Endothelial cell of umbilical vein (primary cell): ENCODE data around the gene CPNE7. TPM values are rescaled to one million over a fixed set of nuclear protein-coding genes. Genes with fewer than 3 reads are reported as not detected.

Source experiments
- BruUV-seq: library from RNA; stranded (reverse); fragments of 400-500 nt; replicated peaks from 2 replicates; lab custom pipeline; 2021; lab: Mats Ljungman, UMichigan
- CTCF ChIA-PET: fragments of 300-600, 350-600 bp; sonication (Branson Sonifier 250); formaldehyde crosslinking; loops from one replicate; lab custom pipeline; 2021; ENCODE audit warnings: antibody characterized with exemption, inconsistent platforms; lab: Charles Lee
- POLR2A ChIA-PET: fragments of 300-600, 350-600 bp; sonication (Branson Sonifier 250); formaldehyde crosslinking; loops from one replicate; lab custom pipeline; 2021; ENCODE audit warnings: antibody characterized with exemption, inconsistent platforms; lab: Charles Lee
- DNase-seq: peaks from one replicate; pipeline ENCODE4 v3.0.0-alpha.2; 2011; ENCODE audit warnings: low read depth, low spot score
- FAIRE-seq: peaks from 2 replicates; lab custom pipeline; 2011; peaks lifted over from hg19 to GRCh38; lab: Jason Lieb, UNC
- H2AFZ ChIP-seq: 2 replicates; pipeline ENCODE4 v1.6.0; 2012; ENCODE audit warnings: low read depth, low read length, control low read depth, inconsistent platforms
- H3K27ac ChIP-seq: 2 replicates; pipeline ENCODE4 v1.5.1; 2011; ENCODE audit warnings: low read depth, mild to moderate bottlenecking, control low read depth, low read length, moderate library complexity; ENCODE audit not compliant: insufficient read depth
- H3K27me3 ChIP-seq, 2 experiments: 2 replicates each; pipeline versions ENCODE4 v1.6.0 to v1.6.1; 2011; ENCODE audit warnings: low read length in 2 of 2, mixed read lengths in 1 of 2; ENCODE audit not compliant: control insufficient read depth in 2 of 2, insufficient read depth in 2 of 2
- H3K36me3 ChIP-seq, 2 experiments: 2 replicates in 1 of 2; 3 replicates in 1 of 2; pipeline ENCODE4 v1.5.1; 2011; ENCODE audit warnings: low read length in 2 of 2, mild to moderate bottlenecking in 1 of 2, moderate library complexity in 1 of 2; ENCODE audit not compliant: control insufficient read depth in 2 of 2, insufficient read depth in 2 of 2; ENCODE audit errors: extremely low read depth in 1 of 2
- H3K4me1 ChIP-seq: 3 replicates; pipeline ENCODE4 v1.5.1; 2011; ENCODE audit warnings: mild to moderate bottlenecking, low read length; ENCODE audit not compliant: control insufficient read depth, insufficient read depth; ENCODE audit errors: extremely low read depth
- H3K4me2 ChIP-seq: 2 replicates; pipeline ENCODE4 v1.6.1; 2011; ENCODE audit warnings: low read length, control low read depth, mixed read lengths; ENCODE audit not compliant: insufficient read depth
- H3K4me3 ChIP-seq, 3 experiments: fragments of 200-600 bp in 1 of 3; sonication (generic), shearing (Covaris generic) in 1 of 3; replicated peaks in 1 of 3; 2 replicates each; pipeline ENCODE4 v1.5.1; 2011 to 2016; ENCODE audit warnings: control low read depth in 3 of 3, low read length in 3 of 3, mild to moderate bottlenecking in 2 of 3, inconsistent platforms in 1 of 3, low read depth in 1 of 3, moderate library complexity in 1 of 3; ENCODE audit not compliant: insufficient read depth in 1 of 3
- H3K79me2 ChIP-seq: 2 replicates; pipeline ENCODE4 v1.6.0; 2012; ENCODE audit warnings: low read length, inconsistent platforms; ENCODE audit not compliant: control insufficient read depth, insufficient read depth
- H3K9ac ChIP-seq: replicated peaks from 2 replicates; pipeline ENCODE3; 2011; ENCODE audit warnings: low read length, control low read depth; ENCODE audit not compliant: insufficient read depth; ENCODE audit errors: extremely low read depth
- H3K9me1 ChIP-seq: replicated peaks from 3 replicates; pipeline ENCODE4 v1.6.0; 2011; ENCODE audit warnings: mild to moderate bottlenecking, low read length; ENCODE audit not compliant: control insufficient read depth, insufficient read depth; ENCODE audit errors: extremely low read depth
- H3K9me3 ChIP-seq: replicated peaks from 2 replicates; pipeline ENCODE4 v1.5.1; 2012; ENCODE audit warnings: low read length, inconsistent platforms; ENCODE audit not compliant: control insufficient read depth, insufficient read depth
- H4K20me1 ChIP-seq: replicated peaks from 2 replicates; pipeline ENCODE3; 2011; ENCODE audit warnings: mild to moderate bottlenecking, low read length; ENCODE audit not compliant: control insufficient read depth, insufficient read depth; ENCODE audit errors: extremely low read depth
- EZH2 ChIP-seq: IDR thresholded peaks from 2 replicates; pipeline ENCODE4 v1.6.1; 2012; ENCODE audit warnings: borderline replicate concordance, low read depth, mild to moderate bottlenecking, moderate library complexity, low read length, inconsistent platforms; ENCODE audit not compliant: severe bottlenecking
- FOS ChIP-seq: IDR thresholded peaks from 2 replicates; pipeline ENCODE4 v1.6.1; 2011; ENCODE audit warnings: mild to moderate bottlenecking, low read length, moderate library complexity, borderline replicate concordance; ENCODE audit not compliant: insufficient read depth
- GATA2 ChIP-seq: IDR thresholded peaks from 2 replicates; pipeline ENCODE4 v1.7.0; 2011; ENCODE audit warnings: low read depth, mild to moderate bottlenecking, moderate library complexity, mixed read lengths, low read length; ENCODE audit not compliant: insufficient read length, insufficient read depth
- JUN ChIP-seq: IDR thresholded peaks from 2 replicates; pipeline ENCODE4 v1.6.1; 2011; ENCODE audit warnings: borderline replicate concordance, low read depth; ENCODE audit not compliant: insufficient read length, insufficient read depth
- MYC ChIP-seq: IDR thresholded peaks from one replicate; pipeline ENCODE4 v1.6.1; 2011; ENCODE audit warnings: mild to moderate bottlenecking, low read depth, low read length
- POLR2A ChIP-seq: IDR thresholded peaks from 2 replicates; pipeline ENCODE4 v1.6.1; 2012; ENCODE audit warnings: low read depth, mild to moderate bottlenecking, control low read depth, low read length
- POLR2AphosphoS5 ChIP-seq: IDR thresholded peaks from 2 replicates; pipeline ENCODE4 v1.6.1; 2012; ENCODE audit warnings: low read depth, mild to moderate bottlenecking, control low read depth, low read length, moderate library complexity; ENCODE audit not compliant: insufficient read depth
- dilution Hi-C: fragments of 300-500 bp; cut with MboI; formaldehyde crosslinking; loops from one replicate; pipeline ENCODE4 v1.15.0; 2019; ENCODE audit warnings: low sequenced_read_pairs; ENCODE audit not compliant: extremely low pct_ligation_motif_present
- intact Hi-C: fragments of 100-400 bp; cut with micrococcal nuclease; formaldehyde crosslinking; loops from one replicate; pipeline ENCODE4 v1.10.0; 2022
- polyA plus RNA-seq, 4 experiments: library from polyadenylated mRNA; depleted of rRNA in 3 of 4; stranded (reverse) in 3 of 4; unstranded in 1 of 4; fragments of >200 nt; gene quantifications; 2 replicates each; pipeline versions ENCODE4 v1.2.1 to v1.2.3, GENCODE V29; 2011 to 2012; ENCODE audit warnings: missing spikeins in 1 of 4
- total RNA-seq: library from RNA; stranded (reverse); gene quantifications from 2 replicates; pipeline ENCODE4 v1.2.3, GENCODE V29; 2021
- TF ChIP-seq, protein P1 (sequence below): IDR thresholded peaks from 2 replicates; pipeline ENCODE4 v1.6.1; 2011; ENCODE audit not compliant: insufficient read depth, insufficient read length
- TF ChIP-seq, protein P2 (sequence below), 2 donors: IDR thresholded peaks; 1 replicate in 1 of 2; 2 replicates in 1 of 2; pipeline ENCODE4 v1.5.1; 2011; ENCODE audit warnings: low read length in 2 of 2, mild to moderate bottlenecking in 2 of 2, moderate library complexity in 2 of 2, control low read depth in 1 of 2, inconsistent platforms in 1 of 2, low read depth in 1 of 2; ENCODE audit not compliant: insufficient read depth in 1 of 2; ENCODE audit errors: extremely low read depth in 1 of 2

The CPNE7 gene
- total and polyA plus RNA-seq, 2 donors (not counting 3 experiments of a cell fraction or from before 2014, with no cell fraction given) = 2.0 to 5.9 TPM

DNA sequence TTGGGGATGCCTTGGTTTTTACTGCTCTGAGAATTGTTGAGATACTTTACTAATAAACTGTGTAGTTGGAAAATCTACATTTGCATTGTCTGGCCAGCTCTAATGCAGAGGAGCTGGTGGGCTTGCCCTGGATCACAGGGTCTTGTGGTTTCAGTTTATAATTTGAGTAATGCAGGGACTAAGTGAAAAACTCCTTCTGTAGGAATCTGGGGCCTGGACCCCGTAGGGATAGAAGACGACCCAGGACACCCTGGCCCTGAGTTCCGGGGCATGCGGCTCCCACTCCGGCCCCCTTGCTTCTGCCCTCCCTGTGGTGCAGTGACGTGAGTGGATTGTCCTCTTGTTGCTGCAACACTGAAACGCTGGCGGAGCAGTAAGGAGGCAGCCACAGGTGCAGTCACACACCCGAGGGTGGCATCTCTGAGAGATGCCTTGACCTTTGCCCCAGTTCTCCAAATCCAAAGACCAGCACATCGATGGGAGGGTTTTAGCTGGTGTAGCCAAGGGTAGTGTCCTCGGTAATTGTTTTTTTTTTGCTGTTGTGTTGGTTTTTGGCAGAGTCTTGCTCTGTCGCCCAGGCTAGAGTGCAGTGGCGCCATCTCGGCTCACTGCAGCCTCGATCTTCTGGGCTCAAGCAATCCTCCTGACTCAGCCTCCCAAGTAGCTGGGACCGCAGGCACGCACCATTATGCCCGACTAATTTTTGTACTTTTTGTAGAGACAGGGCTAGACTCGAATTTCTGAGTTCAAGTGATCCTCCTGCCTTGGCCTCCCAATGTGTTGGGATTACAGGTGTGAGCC lies 17.7 kb upstream of the CPNE7 start:
- FAIRE-seq (no peak), DNase-seq (no peak)
- no peak overlapping the region for H3K9ac ChIP-seq
- no peaks in the 10 kb centered on the region for H3K9me3 ChIP-seq
- no peak for TF ChIP-seq JUN
- TF ChIP-seq, protein P1, sequence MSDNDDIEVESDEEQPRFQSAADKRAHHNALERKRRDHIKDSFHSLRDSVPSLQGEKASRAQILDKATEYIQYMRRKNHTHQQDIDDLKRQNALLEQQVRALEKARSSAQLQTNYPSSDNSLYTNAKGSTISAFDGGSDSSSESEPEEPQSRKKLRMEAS = no peak
- TF ChIP-seq GATA2 = no peak
- no peak for TF ChIP-seq FOS
- TF ChIP-seq, protein P2, sequence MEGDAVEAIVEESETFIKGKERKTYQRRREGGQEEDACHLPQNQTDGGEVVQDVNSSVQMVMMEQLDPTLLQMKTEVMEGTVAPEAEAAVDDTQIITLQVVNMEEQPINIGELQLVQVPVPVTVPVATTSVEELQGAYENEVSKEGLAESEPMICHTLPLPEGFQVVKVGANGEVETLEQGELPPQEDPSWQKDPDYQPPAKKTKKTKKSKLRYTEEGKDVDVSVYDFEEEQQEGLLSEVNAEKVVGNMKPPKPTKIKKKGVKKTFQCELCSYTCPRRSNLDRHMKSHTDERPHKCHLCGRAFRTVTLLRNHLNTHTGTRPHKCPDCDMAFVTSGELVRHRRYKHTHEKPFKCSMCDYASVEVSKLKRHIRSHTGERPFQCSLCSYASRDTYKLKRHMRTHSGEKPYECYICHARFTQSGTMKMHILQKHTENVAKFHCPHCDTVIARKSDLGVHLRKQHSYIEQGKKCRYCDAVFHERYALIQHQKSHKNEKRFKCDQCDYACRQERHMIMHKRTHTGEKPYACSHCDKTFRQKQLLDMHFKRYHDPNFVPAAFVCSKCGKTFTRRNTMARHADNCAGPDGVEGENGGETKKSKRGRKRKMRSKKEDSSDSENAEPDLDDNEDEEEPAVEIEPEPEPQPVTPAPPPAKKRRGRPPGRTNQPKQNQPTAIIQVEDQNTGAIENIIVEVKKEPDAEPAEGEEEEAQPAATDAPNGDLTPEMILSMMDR (IDR thresholded peaks at IDR 0.05; ENCODE audit: extremely low read depth in 1 of 2, insufficient read depth in 1 of 2, low read depth in 1 of 2, low read length in 2 of 2) = no peak
- no peak for TF ChIP-seq POLR2AphosphoS5
- no peak for TF ChIP-seq POLR2A
- no peak for TF ChIP-seq MYC
- TF ChIP-seq EZH2 = no peak
- H3K9me1 ChIP-seq = no peaks in the 10 kb centered on the region
- no peak overlapping the region for H2AFZ ChIP-seq
- dilution Hi-C loops = no loop called here
- H3K79me2 ChIP-seq = peaks cover 23% of the 10 kb centered on the region
- H3K4me2 ChIP-seq = no peak overlapping the region
- H4K20me1 ChIP-seq = peaks cover 8% of the 10 kb centered on the region
- H3K27ac ChIP-seq = no peak overlapping the region
- H3K36me3 ChIP-seq = peaks cover 13 to 28% of the 10 kb centered on the region in 2 experiments
- intact Hi-C loops = loop anchor here (1.0 to 5.0 kb wide), 3 partner anchors 23 to 225 kb away; no protein-coding TSS in a partner anchor
- no TSS peak for BruUV-seq
- ChIA-PET CTCF (interaction anchor here (0.6 to 2.0 kb wide), 18 partner anchors 9 to 341 kb away, joined by 3 to 23 read pairs (median 5); partner anchors contain the start of genes SPG7 and ZNF778), POLR2A (no interaction called here)
- H3K4me1 ChIP-seq = peaks cover 15% of the 10 kb centered on the region
- H3K4me3 ChIP-seq = no peak overlapping the region
- H3K27me3 ChIP-seq = no peaks in the 10 kb centered on the region
